HepG2 (cell line): ENCODE results near the gene SCGB1D2. TPM values are rescaled to one million over a fixed set of nuclear protein-coding genes. Genes with fewer than 3 reads are reported as not detected.

Experiments used
- HNF4A ChIP-seq: sonication (generic); formaldehyde crosslinking; IDR thresholded peaks from 2 replicates; pipeline ENCODE4 v1.4.0; 2020; ENCODE audit warnings: missing genetic modification reagents
- RERE ChIP-seq: IDR thresholded peaks from 2 replicates; pipeline ENCODE4 v1.6.1; 2016; ENCODE audit warnings: low read depth, missing genetic modification reagents, missing compliant biosample characterization
- SP5 ChIP-seq: IDR thresholded peaks from 2 replicates; pipeline ENCODE4 v1.6.1; 2016; ENCODE audit warnings: low read depth, borderline replicate concordance
- SRSF9 ChIP-seq: fragments of 200-400 bp; formaldehyde crosslinking; IDR thresholded peaks from 2 replicates; pipeline ENCODE4 v1.6.1; 2018; ENCODE audit warnings: borderline replicate concordance, mild to moderate bottlenecking, low read depth, low read length; ENCODE audit not compliant: insufficient read depth, poor library complexity, severe bottlenecking
- SSRP1 ChIP-seq: IDR thresholded peaks from 2 replicates; pipeline ENCODE4 v1.6.1; 2016; ENCODE audit warnings: control low read depth
- TEAD3 ChIP-seq: optimal IDR thresholded peaks from 2 replicates; pipeline ENCODE3; 2016; ENCODE audit warnings: borderline replicate concordance
- TRIM22 ChIP-seq: fragments of 450-650 bp; IDR thresholded peaks from 2 replicates; pipeline ENCODE4 v1.6.1; 2017
- ZFX ChIP-seq: sonication (generic); formaldehyde crosslinking; IDR thresholded peaks from 2 replicates; pipeline ENCODE4 v1.4.0; 2020; ENCODE audit warnings: mild to moderate bottlenecking, low read depth, missing genetic modification reagents, moderate library complexity
- ZNF264 ChIP-seq: sonication (generic); formaldehyde crosslinking; IDR thresholded peaks from 2 replicates; pipeline ENCODE4 v1.4.0; 2020; ENCODE audit warnings: missing genetic modification reagents
- ZNF501 ChIP-seq: sonication (generic); formaldehyde crosslinking; IDR thresholded peaks from 2 replicates; pipeline ENCODE4 v1.5.1; 2020; ENCODE audit warnings: mild to moderate bottlenecking, moderate library complexity, missing genetic modification reagents
- ZNF703 ChIP-seq: sonication (generic); formaldehyde crosslinking; IDR thresholded peaks from 2 replicates; pipeline ENCODE4 v1.5.1; 2020; ENCODE audit warnings: missing genetic modification reagents, mild to moderate bottlenecking, moderate library complexity, borderline replicate concordance
- polyA plus RNA-seq, 8 experiments: library from polyadenylated mRNA; depleted of rRNA in 3 of 8; stranded (reverse) in 7 of 8; unstranded in 1 of 8; fragments of >200 nt; fragmentation: Illumina TruSeq in 4 of 8; extraction: Trizol in 4 of 8; gene quantifications; 2 replicates each; pipeline versions ENCODE4 v1.2.1 to v1.2.3, GENCODE V29; 2011 to 2016; ENCODE audit warnings: low read depth in 4 of 8, missing spikeins in 1 of 8, mixed read lengths in 1 of 8; ENCODE audit not compliant: insufficient read depth in 1 of 8
- total RNA-seq, 5 experiments: library from RNA; depleted of rRNA; stranded (reverse); fragments of >200 nt; fragmentation: Illumina TruSeq; extraction: Trizol; gene quantifications; 2 replicates each; pipeline ENCODE4 v1.2.3, GENCODE V29; 2016; ENCODE audit warnings: low read depth in 1 of 5
- TF ChIP-seq, protein P1 (sequence below): sonication (generic); formaldehyde crosslinking; IDR thresholded peaks from 2 replicates; pipeline ENCODE4 v1.5.0; 2020; ENCODE audit warnings: mild to moderate bottlenecking, missing genetic modification reagents
- TF ChIP-seq, protein P2 (sequence below): sonication (generic); formaldehyde crosslinking; IDR thresholded peaks from 2 replicates; pipeline ENCODE4 v1.8.0; 2022; ENCODE audit warnings: missing genetic modification reagents, mild to moderate bottlenecking, moderate library complexity, borderline replicate concordance

The SCGB1D2 gene
- total and polyA plus RNA-seq, 2 of the 13 experiments (the other 11 are each of a cell fraction or from before 2014, with no cell fraction given), result not detected

DNA sequence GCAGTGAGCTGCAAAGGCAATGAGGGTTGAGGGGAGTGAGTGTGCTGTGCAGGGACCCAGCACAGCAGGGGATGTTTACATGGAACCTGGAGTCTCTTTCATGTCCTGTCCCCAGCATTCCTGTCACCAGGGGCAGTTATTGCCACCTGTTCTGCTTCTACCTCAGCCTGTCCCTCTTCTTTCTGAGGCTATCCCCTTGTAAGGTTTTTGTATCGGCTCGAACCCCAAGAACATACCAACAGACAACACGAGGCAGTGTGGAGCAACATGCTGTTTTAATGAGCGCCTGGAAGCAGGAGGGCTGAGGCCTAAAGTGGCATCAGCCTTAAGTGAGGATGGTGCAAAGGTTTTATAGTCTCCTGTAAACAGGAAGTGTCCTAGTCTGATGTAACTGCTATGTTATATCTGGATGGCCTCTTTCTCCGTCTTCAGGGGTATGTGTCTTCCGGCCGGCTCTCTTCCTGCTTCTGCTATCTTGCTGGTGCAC lies 31.8 kb downstream of the SCGB1D2 start (continued):
- no peak for TF ChIP-seq RERE (CRISPR knock-in tag)
- peak; percentile 100 for TF ChIP-seq TEAD3 (CRISPR knock-in tag)
- peak; percentile 49; the same call in 1 of the 2 replicates for TF ChIP-seq ZFX (CRISPR knock-in tag)
- peak; percentile 50; the same call in 1 of the 2 replicates for TF ChIP-seq ZNF501 (CRISPR knock-in tag)
- TF ChIP-seq, protein P1, sequence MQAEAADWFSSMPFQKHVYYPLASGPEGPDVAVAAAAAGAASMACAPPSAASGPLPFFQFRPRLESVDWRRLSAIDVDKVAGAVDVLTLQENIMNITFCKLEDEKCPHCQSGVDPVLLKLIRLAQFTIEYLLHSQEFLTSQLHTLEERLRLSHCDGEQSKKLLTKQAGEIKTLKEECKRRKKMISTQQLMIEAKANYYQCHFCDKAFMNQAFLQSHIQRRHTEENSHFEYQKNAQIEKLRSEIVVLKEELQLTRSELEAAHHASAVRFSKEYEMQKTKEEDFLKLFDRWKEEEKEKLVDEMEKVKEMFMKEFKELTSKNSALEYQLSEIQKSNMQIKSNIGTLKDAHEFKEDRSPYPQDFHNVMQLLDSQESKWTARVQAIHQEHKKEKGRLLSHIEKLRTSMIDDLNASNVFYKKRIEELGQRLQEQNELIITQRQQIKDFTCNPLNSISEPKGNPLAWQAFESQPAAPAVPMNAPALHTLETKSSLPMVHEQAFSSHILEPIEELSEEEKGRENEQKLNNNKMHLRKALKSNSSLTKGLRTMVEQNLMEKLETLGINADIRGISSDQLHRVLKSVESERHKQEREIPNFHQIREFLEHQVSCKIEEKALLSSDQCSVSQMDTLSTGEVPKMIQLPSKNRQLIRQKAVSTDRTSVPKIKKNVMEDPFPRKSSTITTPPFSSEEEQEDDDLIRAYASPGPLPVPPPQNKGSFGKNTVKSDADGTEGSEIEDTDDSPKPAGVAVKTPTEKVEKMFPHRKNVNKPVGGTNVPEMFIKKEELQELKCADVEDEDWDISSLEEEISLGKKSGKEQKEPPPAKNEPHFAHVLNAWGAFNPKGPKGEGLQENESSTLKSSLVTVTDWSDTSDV (CRISPR knock-in tag), result no peak
- peak; percentile 68; the same call in 1 of the 2 replicates for TF ChIP-seq SSRP1 (CRISPR knock-in tag)
- TF ChIP-seq, protein P2, sequence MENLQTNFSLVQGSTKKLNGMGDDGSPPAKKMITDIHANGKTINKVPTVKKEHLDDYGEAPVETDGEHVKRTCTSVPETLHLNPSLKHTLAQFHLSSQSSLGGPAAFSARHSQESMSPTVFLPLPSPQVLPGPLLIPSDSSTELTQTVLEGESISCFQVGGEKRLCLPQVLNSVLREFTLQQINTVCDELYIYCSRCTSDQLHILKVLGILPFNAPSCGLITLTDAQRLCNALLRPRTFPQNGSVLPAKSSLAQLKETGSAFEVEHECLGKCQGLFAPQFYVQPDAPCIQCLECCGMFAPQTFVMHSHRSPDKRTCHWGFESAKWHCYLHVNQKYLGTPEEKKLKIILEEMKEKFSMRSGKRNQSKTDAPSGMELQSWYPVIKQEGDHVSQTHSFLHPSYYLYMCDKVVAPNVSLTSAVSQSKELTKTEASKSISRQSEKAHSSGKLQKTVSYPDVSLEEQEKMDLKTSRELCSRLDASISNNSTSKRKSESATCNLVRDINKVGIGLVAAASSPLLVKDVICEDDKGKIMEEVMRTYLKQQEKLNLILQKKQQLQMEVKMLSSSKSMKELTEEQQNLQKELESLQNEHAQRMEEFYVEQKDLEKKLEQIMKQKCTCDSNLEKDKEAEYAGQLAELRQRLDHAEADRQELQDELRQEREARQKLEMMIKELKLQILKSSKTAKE (CRISPR knock-in tag), result no peak
- TF ChIP-seq SP5 (CRISPR knock-in tag), result no peak
- no peak for TF ChIP-seq HNF4A (CRISPR knock-in tag)
- no peak for TF ChIP-seq TRIM22
- no peak for TF ChIP-seq ZNF703 (CRISPR knock-in tag)
- TF ChIP-seq ZNF264 (CRISPR knock-in tag), result 0 out of 2 replicates have a peak, but pooled peaks have one; percentile 20
- TF ChIP-seq SRSF9, result no peak
